Measurements from ENCODE around the gene PLA2G10.
"Not testable (repeated sequence)": the region's sequence is repeated elsewhere in the genome, so short reads cannot be mapped to it uniquely, and the experiment has no call there.

PLA2G10 gene, protein sequence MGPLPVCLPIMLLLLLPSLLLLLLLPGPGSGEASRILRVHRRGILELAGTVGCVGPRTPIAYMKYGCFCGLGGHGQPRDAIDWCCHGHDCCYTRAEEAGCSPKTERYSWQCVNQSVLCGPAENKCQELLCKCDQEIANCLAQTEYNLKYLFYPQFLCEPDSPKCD

GRCh38 chr16:14694129-14694528 is at the start of gene PLA2G10:
TSS of gene PLA2G10 (minus strand) at chr16:14694308. CDS start at chr16:14694229, 79 bp downstream.
- H3K9me3 ChIP-seq (ENCODE audit: control insufficient read depth, insufficient read depth, low read length); H3K9ac ChIP-seq (ENCODE audit: low read depth, low read length); H3K36me3 ChIP-seq (ENCODE audit: insufficient read depth, low read length); H3K4me1 ChIP-seq (ENCODE audit: insufficient read depth, low read length): not testable (repeated sequence)

DNA sequence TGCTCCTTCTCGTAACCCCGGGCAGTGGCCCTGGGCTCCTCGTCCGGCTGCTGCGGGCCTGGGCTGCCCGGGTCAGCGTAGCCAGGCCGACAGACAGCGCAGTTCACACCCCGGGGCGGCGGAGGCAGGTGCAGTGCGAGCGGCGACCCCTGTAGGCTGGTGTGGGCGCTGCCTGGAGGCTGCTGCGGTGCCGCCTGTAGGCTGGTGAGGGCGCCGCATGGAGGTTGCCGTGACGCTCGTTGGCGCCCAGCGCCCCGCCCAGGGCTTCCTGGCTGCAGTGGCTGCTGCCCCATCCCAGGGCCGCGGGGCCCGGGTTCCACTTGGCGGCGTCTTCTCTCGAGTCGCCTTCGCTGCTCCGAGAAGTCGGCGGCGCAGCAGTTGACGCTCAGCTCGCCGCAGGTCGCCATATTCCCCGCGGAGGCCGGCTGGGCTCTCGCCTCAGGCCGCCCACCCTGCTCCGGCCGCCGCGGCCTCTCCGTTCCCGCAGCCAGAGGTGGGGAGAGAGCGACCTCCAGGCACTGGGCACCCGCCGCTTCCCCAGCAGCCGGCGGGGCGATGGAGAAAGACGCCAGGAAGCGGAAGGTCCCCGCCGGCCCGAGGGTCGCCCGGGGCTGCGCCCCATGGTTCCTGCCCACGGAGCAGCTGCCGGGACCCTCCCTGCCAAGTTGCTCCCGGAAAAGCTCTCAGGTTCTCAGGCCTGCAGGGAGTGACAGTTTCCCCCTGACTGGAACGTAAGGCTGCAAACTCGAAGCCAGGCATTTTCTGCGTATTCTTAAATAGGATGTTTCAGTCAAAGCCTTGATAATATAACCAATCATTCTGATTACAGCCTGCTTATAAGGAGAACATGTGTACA is 48.4 kb upstream of the PLA2G10 start, which contains the start of gene NPIPA2:
TSS of gene NPIPA2 (plus strand) at position 261 of the 856 bp plus-strand sequence. CDS start 5,533 bp downstream, outside the sequence.
- not testable (repeated sequence) for H3K4me1 ChIP-seq (ENCODE audit: insufficient read depth, low read length); H3K36me3 ChIP-seq (ENCODE audit: insufficient read depth, low read length); H3K9me3 ChIP-seq (ENCODE audit: control insufficient read depth, insufficient read depth, low read length); H3K9ac ChIP-seq (ENCODE audit: low read depth, low read length)

GRCh38 chr16:14741794-14742193 is 47.7 kb upstream of the PLA2G10 start:
- not testable (repeated sequence) for H3K4me1 ChIP-seq (ENCODE audit: insufficient read depth, low read length); H3K36me3 ChIP-seq (ENCODE audit: insufficient read depth, low read length); H3K9ac ChIP-seq (ENCODE audit: low read depth, low read length); H3K9me3 ChIP-seq (ENCODE audit: control insufficient read depth, insufficient read depth, low read length)

- H3K9ac ChIP-seq (ENCODE audit: low read depth, low read length); H3K4me1 ChIP-seq (ENCODE audit: insufficient read depth, low read length); H3K36me3 ChIP-seq (ENCODE audit: insufficient read depth, low read length); H3K9me3 ChIP-seq (ENCODE audit: control insufficient read depth, insufficient read depth, low read length): not testable (repeated sequence)
Measured at GRCh38 chr16:14740832-14741385, 46.8 kb upstream of the PLA2G10 start.

DNA sequence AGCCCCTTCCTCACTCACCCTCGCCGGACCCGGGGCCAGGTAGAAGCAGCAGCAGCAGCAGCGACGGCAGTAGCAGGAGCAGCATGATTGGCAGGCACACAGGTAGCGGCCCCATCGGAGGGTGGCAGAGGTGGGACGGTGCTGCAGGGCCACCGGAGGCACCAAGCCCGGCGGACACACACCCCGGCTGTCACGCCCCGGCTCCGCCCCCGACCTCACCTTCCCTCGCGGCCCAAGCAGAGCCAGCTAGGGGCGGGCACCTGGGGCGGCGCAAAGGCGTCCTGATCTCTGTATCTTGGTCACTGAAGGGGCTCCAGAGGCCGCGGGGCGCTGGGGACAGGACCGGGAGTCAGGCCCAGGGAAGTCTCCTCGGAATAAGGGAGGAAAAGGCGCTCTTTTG is 39.1 kb upstream of the PLA2G10 start:
- H3K36me3 ChIP-seq (ENCODE audit: insufficient read depth, low read length); H3K4me1 ChIP-seq (ENCODE audit: insufficient read depth, low read length); H3K9ac ChIP-seq (ENCODE audit: low read depth, low read length); H3K9me3 ChIP-seq (ENCODE audit: control insufficient read depth, insufficient read depth, low read length): not testable (repeated sequence)

DNA sequence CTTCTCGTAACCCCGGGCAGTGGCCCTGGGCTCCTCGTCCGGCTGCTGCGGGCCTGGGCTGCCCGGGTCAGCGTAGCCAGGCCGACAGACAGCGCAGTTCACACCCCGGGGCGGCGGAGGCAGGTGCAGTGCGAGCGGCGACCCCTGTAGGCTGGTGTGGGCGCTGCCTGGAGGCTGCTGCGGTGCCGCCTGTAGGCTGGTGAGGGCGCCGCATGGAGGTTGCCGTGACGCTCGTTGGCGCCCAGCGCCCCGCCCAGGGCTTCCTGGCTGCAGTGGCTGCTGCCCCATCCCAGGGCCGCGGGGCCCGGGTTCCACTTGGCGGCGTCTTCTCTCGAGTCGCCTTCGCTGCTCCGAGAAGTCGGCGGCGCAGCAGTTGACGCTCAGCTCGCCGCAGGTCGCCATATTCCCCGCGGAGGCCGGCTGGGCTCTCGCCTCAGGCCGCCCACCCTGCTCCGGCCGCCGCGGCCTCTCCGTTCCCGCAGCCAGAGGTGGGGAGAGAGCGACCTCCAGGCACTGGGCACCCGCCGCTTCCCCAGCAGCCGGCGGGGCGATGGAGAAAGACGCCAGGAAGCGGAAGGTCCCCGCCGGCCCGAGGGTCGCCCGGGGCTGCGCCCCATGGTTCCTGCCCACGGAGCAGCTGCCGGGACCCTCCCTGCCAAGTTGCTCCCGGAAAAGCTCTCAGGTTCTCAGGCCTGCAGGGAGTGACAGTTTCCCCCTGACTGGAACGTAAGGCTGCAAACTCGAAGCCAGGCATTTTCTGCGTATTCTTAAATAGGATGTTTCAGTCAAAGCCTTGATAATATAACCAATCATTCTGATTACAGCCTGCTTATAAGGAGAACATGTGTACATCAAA is 9.3 kb upstream of the PLA2G10 start, which contains the start of gene NPIPA3:
TSS of gene NPIPA3 (plus strand) at position 256 of the 856 bp plus-strand sequence. CDS start 5,533 bp downstream, outside the sequence.
- not testable (repeated sequence) for H3K4me1 ChIP-seq (ENCODE audit: insufficient read depth, low read length); H3K36me3 ChIP-seq (ENCODE audit: insufficient read depth, low read length); H3K9me3 ChIP-seq (ENCODE audit: control insufficient read depth, insufficient read depth, low read length); H3K9ac ChIP-seq (ENCODE audit: low read depth, low read length)

DNA sequence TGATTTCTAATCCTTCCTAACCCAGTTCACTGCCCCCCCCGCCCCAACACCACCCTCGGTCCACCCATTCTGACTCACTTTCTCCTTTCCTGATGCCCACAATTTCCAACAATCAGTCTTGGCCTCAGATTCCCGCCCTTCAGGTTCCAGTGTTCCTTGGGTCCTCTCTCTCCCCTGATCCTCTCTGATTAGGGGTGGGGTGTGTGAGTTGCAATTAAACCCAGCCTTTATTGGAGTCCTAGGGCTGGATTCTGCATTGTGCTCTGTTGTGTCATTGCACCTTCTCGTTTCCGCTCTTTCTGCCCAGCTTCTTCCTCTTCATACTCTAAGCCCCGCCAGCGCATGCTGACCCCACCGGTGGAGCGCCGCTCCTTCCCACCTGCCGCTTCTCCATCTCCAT is 8.6 kb upstream of the PLA2G10 start:
- H3K36me3 ChIP-seq (ENCODE audit: insufficient read depth, low read length); H3K9me3 ChIP-seq (ENCODE audit: control insufficient read depth, insufficient read depth, low read length); H3K9ac ChIP-seq (ENCODE audit: low read depth, low read length); H3K4me1 ChIP-seq (ENCODE audit: insufficient read depth, low read length): not testable (repeated sequence)

- H3K9me3 ChIP-seq (ENCODE audit: control insufficient read depth, insufficient read depth, low read length); H3K36me3 ChIP-seq (ENCODE audit: insufficient read depth, low read length); H3K9ac ChIP-seq (ENCODE audit: low read depth, low read length); H3K4me1 ChIP-seq (ENCODE audit: insufficient read depth, low read length): not testable (repeated sequence)
Measured at GRCh38 chr16:14701859-14702258, 7.8 kb upstream of the PLA2G10 start.

DNA sequence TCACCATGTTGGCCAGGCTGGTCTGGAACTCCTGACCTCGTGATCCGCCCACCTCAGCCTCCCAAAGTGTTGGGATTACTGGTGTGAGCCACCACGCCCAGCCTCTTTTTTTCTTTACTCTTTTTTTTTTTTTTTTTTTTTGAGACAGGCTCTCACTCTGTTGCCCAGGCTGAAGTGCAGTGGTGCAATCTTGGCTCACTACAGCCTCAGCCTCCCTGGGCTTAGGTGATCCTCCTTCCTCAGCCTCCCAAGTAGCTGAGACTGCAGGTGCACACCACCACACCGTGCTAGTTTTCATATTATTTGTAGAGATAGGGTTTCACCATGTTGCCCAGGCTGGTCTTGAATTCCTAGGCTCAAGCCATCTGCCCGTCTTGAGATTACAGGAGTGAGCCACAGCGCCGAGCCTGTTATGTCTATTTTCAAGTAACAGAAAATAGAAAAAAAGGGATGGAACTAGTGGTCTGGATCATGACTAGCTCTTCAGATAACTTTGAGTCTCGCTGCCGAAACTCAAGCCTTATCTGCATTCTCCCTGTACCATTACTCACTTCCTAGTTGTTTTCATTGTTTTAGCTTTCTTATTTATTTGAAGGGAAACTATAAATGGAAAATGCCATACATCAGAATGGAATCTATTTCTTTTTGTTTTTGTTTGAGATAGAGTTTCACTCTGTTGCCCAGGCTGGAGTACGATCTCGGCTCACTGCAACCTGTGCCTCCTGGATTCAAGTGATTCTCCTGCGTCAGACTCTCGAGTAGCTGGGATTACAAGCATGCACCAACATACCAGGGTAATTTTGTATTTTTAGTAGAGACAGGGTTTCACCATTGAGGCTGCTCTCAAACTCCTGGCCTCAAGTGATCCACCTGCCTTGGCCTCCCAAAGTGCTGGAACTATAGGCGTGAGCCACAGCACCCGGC is 8.0 kb downstream of the PLA2G10 start:
- H3K4me1 ChIP-seq (ENCODE audit: insufficient read depth, low read length); H3K9ac ChIP-seq (ENCODE audit: low read depth, low read length); H3K9me3 ChIP-seq (ENCODE audit: control insufficient read depth, insufficient read depth, low read length); H3K36me3 ChIP-seq (ENCODE audit: insufficient read depth, low read length): not testable (repeated sequence)

DNA sequence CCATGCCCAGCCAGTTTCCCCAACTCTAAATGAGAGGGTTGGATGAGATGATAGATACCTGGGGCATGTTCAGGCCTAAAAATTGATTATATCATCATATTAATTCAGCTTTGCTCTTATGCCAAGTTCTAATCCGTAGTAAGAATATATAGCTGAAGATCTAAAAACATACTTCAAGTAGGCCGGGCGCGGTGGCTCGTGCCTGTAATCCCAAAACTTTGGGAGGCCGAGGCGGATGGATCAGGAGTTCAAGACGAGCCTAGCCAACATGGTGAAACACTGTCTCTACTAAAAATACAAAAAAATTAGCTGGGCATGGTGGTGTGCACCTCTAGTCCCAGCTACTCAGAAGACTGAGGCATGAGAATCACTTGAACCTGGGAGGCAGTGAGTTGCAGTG is 12.0 kb downstream of the PLA2G10 start:
- Histone ChIP-seq H3K4me1 (ENCODE audit: insufficient read depth, low read length) (no peaks in the 10 kb centered on the region), H3K36me3 (ENCODE audit: insufficient read depth, low read length) (no peaks in the 10 kb centered on the region), H3K9me3 (ENCODE audit: control insufficient read depth, insufficient read depth, low read length) (0 out of 2 replicates have a peak, but pooled peaks cover 2% of the 10 kb centered on the region), H3K9ac (ENCODE audit: low read depth, low read length) (no peak overlapping the region)

DNA sequence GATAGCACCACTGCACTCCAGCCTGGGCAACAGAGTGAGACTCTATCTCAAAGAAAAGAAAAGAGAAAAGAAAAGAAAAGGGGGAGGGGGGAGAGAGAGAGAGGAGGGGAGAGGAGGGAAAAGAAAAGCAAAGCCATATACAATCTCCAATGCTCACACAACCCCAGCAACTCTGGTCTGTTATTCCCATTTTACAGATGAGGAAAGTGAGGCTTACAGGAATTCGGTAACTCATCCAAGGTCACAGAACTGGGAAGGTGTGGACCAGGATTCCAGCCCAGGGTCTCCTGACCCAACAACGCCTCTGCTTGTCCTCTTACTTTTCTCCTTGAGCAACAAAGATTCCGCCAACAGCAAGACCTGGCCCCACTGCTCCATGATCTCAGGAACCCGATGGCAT is 13.0 kb downstream of the PLA2G10 start:
- no peak overlapping the region for H3K9ac ChIP-seq (ENCODE audit: low read depth, low read length)
- H3K4me1 ChIP-seq (ENCODE audit: insufficient read depth, low read length) = no peaks in the 10 kb centered on the region
- H3K36me3 ChIP-seq (ENCODE audit: insufficient read depth, low read length) = no peaks in the 10 kb centered on the region
- 0 out of 2 replicates have a peak, but pooled peaks cover 2% of the 10 kb centered on the region for H3K9me3 ChIP-seq (ENCODE audit: control insufficient read depth, insufficient read depth, low read length)

DNA sequence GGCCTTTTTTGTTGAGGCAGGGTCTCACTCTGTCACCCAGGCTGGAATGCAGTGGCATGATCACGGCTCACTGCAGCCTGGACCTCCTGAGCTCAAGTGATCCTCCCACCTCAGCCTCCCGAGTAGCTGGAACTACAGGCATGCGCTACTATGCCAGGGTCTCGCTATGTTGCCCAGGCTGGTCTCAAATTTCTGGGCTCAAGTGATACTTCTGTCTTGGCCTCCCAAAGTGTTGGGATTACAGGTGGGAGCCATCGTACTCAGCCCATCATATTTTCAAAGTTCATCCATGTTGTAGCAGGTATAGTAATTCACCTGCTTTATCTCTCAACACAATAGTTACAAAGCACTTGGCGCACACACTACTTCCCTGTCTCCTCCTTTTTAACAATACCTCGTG is 13.7 kb downstream of the PLA2G10 start:
- H3K36me3 ChIP-seq (ENCODE audit: insufficient read depth, low read length); H3K4me1 ChIP-seq (ENCODE audit: insufficient read depth, low read length); H3K9me3 ChIP-seq (ENCODE audit: control insufficient read depth, insufficient read depth, low read length); H3K9ac ChIP-seq (ENCODE audit: low read depth, low read length): not testable (repeated sequence)

DNA sequence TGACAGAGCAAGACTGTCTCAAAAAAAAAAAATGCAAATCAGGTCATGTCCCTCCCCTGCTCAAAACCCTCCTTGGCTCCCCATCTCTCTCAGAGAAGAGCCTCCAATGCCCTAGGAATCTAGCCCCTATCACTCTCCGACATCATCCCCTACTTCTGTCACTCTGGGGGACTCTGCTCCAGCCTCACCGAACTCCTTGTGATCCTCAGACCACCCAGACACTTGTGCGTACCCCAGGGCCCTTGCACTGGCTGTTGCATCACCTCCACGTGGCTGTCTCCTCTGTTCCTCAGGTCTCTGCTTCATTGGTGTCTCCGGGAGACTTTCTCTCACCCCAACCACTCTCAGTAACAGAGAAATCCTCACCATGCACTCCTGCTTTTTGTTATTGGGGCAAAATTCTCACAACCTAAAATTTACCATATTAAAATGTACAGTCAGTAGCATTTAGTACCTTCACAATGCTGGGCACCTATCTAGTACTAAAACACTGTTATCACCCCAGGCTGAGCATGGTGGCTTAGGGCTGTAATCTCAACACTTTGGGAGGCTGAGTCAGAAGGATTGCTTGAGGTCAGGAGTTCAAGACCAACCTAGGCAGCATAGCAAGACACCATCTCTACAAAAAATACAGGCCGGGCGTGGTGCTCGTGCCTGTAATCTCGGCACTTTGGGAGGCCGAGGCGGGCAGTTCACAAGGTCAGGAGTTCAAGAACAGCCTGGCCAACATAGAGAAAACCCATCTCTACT is 15.2 kb downstream of the PLA2G10 start:
- Histone ChIP-seq H3K9me3 (ENCODE audit: control insufficient read depth, insufficient read depth, low read length) (no peaks in the 10 kb centered on the region), H3K9ac (ENCODE audit: low read depth, low read length) (no peak overlapping the region), H3K4me1 (ENCODE audit: insufficient read depth, low read length) (no peaks in the 10 kb centered on the region), H3K36me3 (ENCODE audit: insufficient read depth, low read length) (no peaks in the 10 kb centered on the region)
